ENCODE results near the gene HTATSF1. TPM values are rescaled to one million over a fixed set of nuclear protein-coding genes. Genes with fewer than 3 reads are reported as not detected.

Gene HTATSF1
- total RNA-seq, 1 donor from 2014 or later, result 23.9 TPM

DNA sequence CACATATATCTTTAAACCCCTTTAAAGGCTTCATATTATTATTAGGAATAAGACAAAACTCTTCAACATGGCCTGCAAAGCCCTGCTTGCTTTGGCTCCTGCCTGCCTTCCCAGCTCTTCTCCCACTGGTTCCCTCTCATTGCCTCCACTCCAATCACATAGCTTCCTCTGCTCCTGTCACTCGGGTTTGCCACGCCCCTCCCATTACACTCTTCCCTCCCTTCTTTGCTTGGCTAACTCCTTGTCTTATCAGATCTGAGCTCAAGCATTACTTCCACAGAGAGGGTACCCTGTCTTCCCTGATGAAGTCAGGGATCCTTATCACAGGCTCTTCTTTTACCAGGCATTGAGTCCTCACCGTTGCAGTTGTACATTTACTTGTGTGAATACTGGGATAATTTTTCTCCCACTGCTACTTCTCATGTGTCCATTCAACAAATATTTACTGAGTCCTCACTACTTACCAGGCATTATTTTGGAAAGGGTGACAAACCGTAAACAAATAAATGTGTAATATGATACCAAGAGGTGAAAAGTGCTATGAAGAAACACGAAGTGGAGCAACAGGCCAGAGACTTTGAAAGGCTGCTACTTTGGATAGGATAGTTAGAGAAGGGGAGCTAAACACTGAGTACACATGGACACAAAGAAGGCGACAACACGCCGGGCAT, 31.4 kb downstream of the HTATSF1 start:
- TF ChIP-seq, protein P1, sequence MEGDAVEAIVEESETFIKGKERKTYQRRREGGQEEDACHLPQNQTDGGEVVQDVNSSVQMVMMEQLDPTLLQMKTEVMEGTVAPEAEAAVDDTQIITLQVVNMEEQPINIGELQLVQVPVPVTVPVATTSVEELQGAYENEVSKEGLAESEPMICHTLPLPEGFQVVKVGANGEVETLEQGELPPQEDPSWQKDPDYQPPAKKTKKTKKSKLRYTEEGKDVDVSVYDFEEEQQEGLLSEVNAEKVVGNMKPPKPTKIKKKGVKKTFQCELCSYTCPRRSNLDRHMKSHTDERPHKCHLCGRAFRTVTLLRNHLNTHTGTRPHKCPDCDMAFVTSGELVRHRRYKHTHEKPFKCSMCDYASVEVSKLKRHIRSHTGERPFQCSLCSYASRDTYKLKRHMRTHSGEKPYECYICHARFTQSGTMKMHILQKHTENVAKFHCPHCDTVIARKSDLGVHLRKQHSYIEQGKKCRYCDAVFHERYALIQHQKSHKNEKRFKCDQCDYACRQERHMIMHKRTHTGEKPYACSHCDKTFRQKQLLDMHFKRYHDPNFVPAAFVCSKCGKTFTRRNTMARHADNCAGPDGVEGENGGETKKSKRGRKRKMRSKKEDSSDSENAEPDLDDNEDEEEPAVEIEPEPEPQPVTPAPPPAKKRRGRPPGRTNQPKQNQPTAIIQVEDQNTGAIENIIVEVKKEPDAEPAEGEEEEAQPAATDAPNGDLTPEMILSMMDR (IDR thresholded peaks at IDR 0.05), result no peak
- H3K4me1 ChIP-seq, result no peaks in the 10 kb centered on the region
- intact Hi-C loops (cut with DNase I), result no loop called here
- no peaks in the 10 kb centered on the region for H3K36me3 ChIP-seq
- no peaks in the 10 kb centered on the region for H3K9me3 ChIP-seq
- DNase-seq (no peak), ATAC-seq (peak; percentile 27)
- H3K27ac ChIP-seq, result no peak overlapping the region
- H3K4me3 ChIP-seq, result no peak overlapping the region
- H3K27me3 ChIP-seq, result no peaks in the 10 kb centered on the region

DNA sequence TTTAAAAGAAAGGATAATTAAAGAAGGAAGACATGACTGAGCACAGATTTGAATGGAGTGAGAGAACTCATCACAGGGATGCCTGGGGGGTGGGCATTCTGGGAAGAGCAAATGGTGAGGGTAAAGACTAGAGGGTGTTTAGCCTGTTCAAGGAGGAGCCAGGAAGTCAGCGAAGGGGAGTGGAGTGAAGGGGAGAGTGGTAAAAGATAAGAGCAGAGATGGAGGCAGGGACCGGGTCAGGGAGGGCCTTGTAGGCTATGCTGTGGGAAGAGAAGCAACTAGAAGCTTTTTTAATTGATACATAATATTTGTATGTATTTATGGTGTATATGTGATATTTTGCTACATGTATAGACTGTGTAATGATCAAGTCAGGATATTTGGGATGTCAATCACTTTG, 32.4 kb downstream of the HTATSF1 start:
- intact Hi-C loops (cut with DNase I), result no loop called here
- no peaks in the 10 kb centered on the region for H3K9me3 ChIP-seq
- no peaks in the 10 kb centered on the region for H3K4me1 ChIP-seq
- ATAC-seq (no peak), DNase-seq (no peak)
- H3K36me3 ChIP-seq, result no peaks in the 10 kb centered on the region
- no peak overlapping the region for H3K4me3 ChIP-seq
- no peaks in the 10 kb centered on the region for H3K27me3 ChIP-seq
- H3K27ac ChIP-seq, result no peak overlapping the region
- TF ChIP-seq, protein P1 (IDR thresholded peaks at IDR 0.05), result no peak

DNA sequence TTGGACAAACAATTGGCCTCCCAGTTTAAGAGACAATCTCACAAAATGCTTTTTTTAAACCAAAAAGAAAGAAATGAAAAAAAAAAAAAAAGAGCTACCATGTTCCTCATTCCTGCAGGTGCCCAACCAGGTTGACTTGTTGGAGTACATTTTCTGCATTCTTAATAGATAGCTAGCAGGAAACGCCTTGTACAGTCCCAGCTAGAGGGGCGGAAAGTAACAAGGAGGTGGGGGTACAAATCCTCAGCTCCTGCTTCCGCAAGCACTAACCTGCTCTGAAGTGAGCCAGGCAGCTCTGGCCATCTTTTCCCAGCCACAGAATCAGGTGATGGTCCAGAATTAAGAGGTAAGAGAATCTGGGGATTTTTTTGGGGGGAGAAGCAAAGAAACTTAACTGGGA, 34.6 kb downstream of the HTATSF1 start, which contains the start of gene VGLL1:
Gene VGLL1, plus strand, starts transcription at position 265 of the 400 bp plus-strand sequence. CDS start 3,806 bp downstream, outside the sequence.
- DNase-seq (no peak), ATAC-seq (peak; percentile 50)
- Histone ChIP-seq H3K9me3 (no peaks in the 10 kb centered on the region), H3K4me3 (no peak within 1 kb of the TSS), H3K36me3 (no peaks in the 10 kb centered on the region), H3K27ac (no peak within 1 kb of the TSS), H3K4me1 (no peaks in the 10 kb centered on the region), H3K27me3 (no peaks in the 10 kb centered on the region)
- intact Hi-C loops (cut with DNase I), result no loop called here
- TF ChIP-seq, protein P1 (IDR thresholded peaks at IDR 0.05), result no peak

DNA sequence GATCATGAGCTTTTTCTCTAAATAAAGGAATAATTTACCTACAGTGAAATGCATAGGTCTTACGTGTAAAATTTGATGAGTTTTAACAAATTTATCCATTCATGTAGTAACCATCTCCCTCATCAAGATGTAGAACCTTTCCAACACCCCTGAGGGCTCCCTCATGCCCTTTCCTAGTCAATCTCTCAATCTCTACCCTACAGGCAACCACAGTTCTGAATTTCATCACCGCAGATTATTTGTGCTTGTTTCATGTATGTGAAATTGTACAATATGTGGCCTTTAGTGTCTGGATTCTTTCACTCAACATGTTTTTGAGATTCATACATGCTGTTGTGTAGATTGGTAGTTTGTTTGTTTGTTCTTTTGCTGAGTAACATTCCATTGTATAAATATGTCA, 36.7 kb downstream of the HTATSF1 start:
- no peaks in the 10 kb centered on the region for H3K36me3 ChIP-seq
- no peak overlapping the region for H3K27ac ChIP-seq
- ATAC-seq (no peak), DNase-seq (no peak)
- intact Hi-C loops (cut with DNase I), result no loop called here
- H3K27me3 ChIP-seq, result no peaks in the 10 kb centered on the region
- no peaks in the 10 kb centered on the region for H3K9me3 ChIP-seq
- no peaks in the 10 kb centered on the region for H3K4me1 ChIP-seq
- TF ChIP-seq, protein P1 (IDR thresholded peaks at IDR 0.05), result no peak
- no peak overlapping the region for H3K4me3 ChIP-seq

DNA sequence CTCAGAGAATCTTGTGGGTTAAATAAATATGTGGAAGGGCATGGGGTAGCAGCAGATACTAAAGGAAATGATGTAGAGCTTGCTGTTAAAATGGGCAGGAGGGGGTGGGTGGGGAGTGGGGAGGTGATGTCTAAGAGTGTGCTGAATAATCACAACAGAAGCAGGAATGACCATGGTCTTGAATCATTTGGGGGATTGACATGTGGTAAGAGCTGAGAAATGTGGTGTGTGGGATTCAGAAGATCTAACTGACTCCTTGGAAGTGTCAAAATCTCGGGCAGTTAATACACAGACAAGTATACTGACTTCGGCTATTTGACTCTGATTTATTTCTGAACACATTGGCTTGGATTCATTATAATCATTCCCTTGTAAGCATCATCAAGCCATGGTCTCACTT, 41.4 kb downstream of the HTATSF1 start:
- no peaks in the 10 kb centered on the region for H3K4me1 ChIP-seq
- TF ChIP-seq, protein P1 (IDR thresholded peaks at IDR 0.05), result no peak
- no peak for ATAC-seq
- no peak for DNase-seq
- H3K36me3 ChIP-seq, result no peaks in the 10 kb centered on the region
- intact Hi-C loops (cut with DNase I), result no loop called here
- no peak overlapping the region for H3K4me3 ChIP-seq
- H3K27ac ChIP-seq, result no peak overlapping the region
- H3K27me3 ChIP-seq, result no peaks in the 10 kb centered on the region
- no peaks in the 10 kb centered on the region for H3K9me3 ChIP-seq
